Measurements from ENCODE around the gene EEF2. TPM values are rescaled to one million over a fixed set of nuclear protein-coding genes. Genes with fewer than 3 reads are reported as not detected.
"Not testable (repeated sequence)": the region's sequence is repeated elsewhere in the genome, so short reads cannot be mapped to it uniquely, and the experiment has no call there.

EEF2 gene
- total RNA-seq, 4 donors from 2014 or later = 936 to 2,469 (median 1,635) TPM

DNA sequence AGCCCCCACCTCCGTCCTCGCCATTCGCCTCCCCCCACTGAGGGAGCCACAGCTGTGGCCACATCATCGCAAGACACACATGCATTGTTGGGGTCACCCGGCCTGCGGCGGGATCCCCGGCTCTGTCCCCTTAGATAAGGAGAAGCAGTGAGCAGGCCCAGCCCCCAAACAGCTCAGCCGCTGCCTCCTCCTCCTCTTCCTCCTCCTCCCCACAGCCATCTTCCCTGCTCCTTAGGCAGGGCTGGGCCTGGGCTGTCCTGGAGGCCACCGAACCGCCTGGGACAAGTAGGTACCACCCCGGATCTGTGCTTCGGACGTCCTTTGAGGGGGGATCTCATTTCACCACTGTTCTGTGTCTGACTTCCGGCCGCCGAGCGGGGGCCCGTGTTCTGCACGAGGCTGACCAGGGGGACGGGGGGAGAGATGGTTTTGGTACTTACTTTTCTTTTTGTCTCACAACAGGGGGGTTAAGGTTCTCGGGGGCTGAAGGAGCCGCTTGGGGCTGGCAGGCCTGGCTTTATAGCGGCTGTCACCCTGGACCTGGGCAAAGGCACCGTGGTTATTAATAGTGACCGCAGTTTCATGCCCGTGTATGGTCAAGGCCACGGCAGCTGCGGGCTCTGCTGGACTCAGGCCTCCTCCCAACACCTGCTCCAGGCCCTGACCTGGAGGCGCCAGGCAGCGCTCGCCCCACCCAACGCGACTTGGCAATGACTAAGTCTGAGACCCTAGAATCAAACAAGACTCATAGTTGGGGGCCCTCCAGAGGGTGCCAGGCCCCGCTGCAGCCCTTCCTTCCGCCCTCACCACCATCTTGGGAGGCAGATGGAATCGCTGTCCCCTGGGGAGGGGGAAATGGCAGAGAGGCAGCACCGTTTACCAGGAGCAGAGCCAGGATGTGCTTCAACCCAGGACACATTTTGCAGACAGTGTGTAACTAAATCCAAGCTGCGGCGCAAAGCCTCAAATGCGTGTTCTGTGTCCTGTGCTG is 34.1 kb downstream of the EEF2 start:
- Histone ChIP-seq H3K4me1 (no peaks in the 10 kb centered on the region), H3K27me3 (no peaks in the 10 kb centered on the region), H3K36me3 (no peaks in the 10 kb centered on the region), H3K27ac (peak overlapping the region; percentile 50 to 59), H3K4me3 (peak overlapping the region; percentile 1 to 4), H3K9me3 (no peaks in the 10 kb centered on the region)
- intact Hi-C loops (cut with DNase I; ENCODE audit: low total_unique reads) = no loop called here
- DNase-seq = no peak
- TF ChIP-seq CTCF (IDR thresholded peaks at IDR 0.05) (no peak), POLR2A (IDR thresholded peaks at IDR 0.05) (no peak)

DNA sequence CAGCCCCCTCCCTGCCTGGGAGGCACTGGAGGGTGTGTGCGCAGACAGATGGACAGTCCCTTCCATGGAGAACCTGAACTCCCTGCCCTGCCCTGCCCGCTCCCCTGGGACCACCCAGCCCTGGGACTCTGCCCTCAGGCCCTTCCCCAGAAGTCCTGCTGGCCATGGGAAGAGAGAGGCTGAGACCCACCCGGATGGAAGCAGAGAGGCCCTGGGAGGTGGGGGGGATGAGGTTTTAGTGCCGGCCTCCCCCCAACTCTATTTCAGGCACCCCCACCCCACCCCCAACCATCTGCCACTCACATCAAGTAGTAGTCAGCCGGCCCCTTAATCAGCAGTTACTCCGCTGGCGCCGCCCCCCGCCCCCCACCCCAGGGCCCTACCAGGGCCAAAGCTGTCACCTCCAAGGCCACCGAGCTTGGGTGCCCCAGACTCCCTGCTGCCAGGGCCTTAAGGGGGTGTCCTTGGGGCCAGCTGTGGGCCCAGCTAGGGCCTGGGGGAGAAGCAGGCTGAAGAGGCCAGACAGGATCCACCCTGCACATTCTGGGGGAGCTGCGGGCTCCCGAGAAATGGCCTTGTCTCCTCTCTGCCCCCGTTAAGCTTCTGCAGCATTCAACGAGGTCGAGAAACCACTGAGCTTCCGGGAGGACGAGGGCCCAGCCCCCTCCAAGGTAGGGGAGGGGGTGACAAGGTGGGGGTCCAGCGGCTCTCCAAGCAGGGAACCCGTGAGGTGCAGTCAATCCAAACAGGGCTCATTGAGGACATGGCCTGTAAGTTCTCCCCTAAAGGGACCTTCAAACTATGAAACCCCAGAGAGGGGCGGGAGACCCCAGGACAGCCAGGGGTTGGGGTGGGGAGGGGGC is 35.0 kb downstream of the EEF2 start:
- TF ChIP-seq POLR2A (IDR thresholded peaks at IDR 0.05) (no peak), CTCF (IDR thresholded peaks at IDR 0.05) (no peak)
- no peaks in the 10 kb centered on the region for H3K9me3 ChIP-seq
- DNase-seq = no peak
- H3K27me3 ChIP-seq = no peaks in the 10 kb centered on the region
- intact Hi-C loops (cut with DNase I; ENCODE audit: low total_unique reads) = no loop called here
- no peak overlapping the region for H3K4me3 ChIP-seq
- peak overlapping the region; percentile 50 to 59 for H3K27ac ChIP-seq
- H3K36me3 ChIP-seq = no peaks in the 10 kb centered on the region
- no peaks in the 10 kb centered on the region for H3K4me1 ChIP-seq

GRCh38 chr19:3949294-3949693 is 36.0 kb downstream of the EEF2 start:
- intact Hi-C loops (cut with DNase I; ENCODE audit: low total_unique reads) = no loop called here
- Histone ChIP-seq H3K9me3 (no peaks in the 10 kb centered on the region), H3K36me3 (no peaks in the 10 kb centered on the region), H3K27ac (no peak overlapping the region), H3K4me1 (no peaks in the 10 kb centered on the region), H3K4me3 (no peak overlapping the region), H3K27me3 (no peaks in the 10 kb centered on the region)
- TF ChIP-seq POLR2A (IDR thresholded peaks at IDR 0.05) (no peak), CTCF (IDR thresholded peaks at IDR 0.05) (no peak)
- DNase-seq = no peak

DNA sequence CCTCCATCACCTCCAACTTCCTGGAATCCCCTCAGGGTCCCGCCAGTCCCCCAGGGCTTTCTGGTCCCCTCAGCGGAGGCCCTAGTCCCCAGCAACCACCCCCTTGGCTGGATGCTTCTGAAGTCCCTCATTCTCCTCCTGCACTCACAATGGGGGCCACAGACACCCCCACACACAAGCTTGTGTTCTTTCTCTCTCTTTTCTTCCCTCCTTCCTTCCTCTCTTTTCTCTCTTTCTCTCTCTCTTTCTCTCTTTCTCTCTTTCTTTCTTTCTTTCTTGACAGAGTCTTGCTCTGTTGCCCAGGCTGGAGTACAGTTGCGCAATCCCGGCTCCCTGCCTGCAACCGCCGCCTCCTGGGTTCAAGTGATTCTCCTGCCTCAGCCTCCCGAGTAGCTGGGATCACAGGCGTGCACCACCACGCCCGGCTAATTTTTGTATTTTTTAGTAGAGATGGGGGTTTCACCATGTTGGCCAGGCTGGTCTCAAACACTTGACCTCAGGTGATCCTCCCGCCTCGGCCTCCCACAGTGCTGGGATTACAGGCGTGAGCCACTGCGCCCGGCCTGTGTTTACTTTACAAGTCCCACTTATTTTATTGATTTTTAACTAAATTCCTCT is 37.8 kb downstream of the EEF2 start:
- H3K27ac ChIP-seq; H3K36me3 ChIP-seq; DNase-seq; intact Hi-C loops (cut with DNase I; ENCODE audit: low total_unique reads); H3K27me3 ChIP-seq; H3K4me3 ChIP-seq; H3K9me3 ChIP-seq; H3K4me1 ChIP-seq: not testable (repeated sequence)

DNA sequence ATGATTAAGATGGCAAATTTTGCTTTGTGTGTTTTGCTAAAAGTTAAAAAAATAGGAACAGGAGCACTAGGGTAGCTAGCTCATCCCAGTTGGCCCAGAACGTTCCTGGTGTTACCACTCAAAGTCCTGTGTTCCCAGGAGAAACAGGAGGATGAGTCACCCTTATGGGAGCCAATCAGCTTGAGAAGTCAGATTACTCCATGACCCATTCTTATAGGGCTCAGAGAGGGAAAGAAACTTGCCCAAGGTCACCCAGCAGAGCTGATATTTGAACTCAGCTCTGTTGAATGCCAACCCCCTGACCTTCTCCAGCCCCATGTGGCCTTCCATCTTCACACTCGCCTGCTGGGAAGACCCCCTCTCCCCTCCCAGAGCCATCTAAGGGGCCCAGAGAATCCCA is 39.4 kb downstream of the EEF2 start:
- no peaks in the 10 kb centered on the region for H3K9me3 ChIP-seq
- TF ChIP-seq POLR2A (IDR thresholded peaks at IDR 0.05) (no peak), CTCF (IDR thresholded peaks at IDR 0.05) (no peak)
- no peaks in the 10 kb centered on the region for H3K4me1 ChIP-seq
- DNase-seq = no peak
- H3K27ac ChIP-seq = no peak overlapping the region
- intact Hi-C loops (cut with DNase I; ENCODE audit: low total_unique reads) = no loop called here
- H3K36me3 ChIP-seq = no peaks in the 10 kb centered on the region
- H3K4me3 ChIP-seq = no peak overlapping the region
- H3K27me3 ChIP-seq = no peaks in the 10 kb centered on the region

Measured in uterus (tissue), 4 donors.